HG03097 (cell line): ENCODE data around the gene ASB6.
"Not testable (repeated sequence)": the region's sequence is repeated elsewhere in the genome, so short reads cannot be mapped to it uniquely, and the experiment has no call there.

Experiments
- ATAC-seq: cut with Tn5 transposase; IDR thresholded peaks from one replicate; pipeline ENCODE4 v1.9.1; 2021; ENCODE audit not compliant: unreplicated experiment, low FRiP score

ASB6 gene

DNA sequence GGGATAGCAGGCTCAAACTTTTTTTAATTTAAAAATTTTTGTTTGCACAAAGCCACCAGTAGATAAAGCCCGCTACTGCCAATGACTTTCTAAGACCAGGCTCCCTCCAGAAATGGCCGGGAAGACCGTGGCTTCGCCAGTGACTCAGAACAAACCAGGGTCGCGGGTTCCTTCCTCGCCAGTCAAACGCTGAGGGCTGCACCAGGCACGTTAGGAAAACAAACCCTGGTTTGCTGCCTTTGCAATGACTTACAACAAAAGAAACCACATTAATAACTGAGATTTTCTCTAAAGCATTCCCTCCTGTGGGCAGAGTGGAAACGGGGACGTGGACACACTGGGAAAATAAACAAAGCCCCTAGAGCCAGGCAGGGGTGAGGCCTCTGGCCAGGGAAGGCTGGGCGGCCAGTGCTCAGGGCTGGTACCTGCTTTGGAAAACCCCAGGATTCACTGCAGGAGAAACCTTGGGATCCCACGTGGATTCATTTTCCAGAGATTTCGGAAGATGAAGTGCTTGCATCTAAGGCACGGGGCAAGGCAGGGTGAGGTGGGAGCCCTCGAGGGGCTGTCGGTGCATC lies 27.3 kb upstream of the ASB6 start:
- ATAC-seq: no peak

DNA sequence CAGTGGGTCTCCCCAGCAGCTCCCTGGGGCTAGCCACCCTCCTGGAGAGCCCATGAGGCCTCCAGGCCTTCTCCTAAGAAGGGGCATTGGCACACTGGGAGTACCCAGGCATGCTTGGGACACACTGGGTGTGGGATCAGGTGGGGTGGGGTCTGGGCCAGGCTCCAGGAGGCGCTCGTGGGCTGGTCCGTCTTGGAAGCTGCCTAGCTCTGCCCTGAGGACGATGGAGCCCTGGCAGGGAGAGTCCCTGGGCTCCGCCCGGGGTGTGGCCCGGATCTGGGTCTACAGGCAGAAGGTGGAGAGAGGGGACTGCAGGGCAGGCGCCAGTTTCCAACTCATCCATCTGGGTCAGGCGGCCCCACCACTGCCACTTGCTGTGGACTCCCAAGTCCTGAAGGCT lies 25.9 kb upstream of the ASB6 start:
- no peak for ATAC-seq

DNA sequence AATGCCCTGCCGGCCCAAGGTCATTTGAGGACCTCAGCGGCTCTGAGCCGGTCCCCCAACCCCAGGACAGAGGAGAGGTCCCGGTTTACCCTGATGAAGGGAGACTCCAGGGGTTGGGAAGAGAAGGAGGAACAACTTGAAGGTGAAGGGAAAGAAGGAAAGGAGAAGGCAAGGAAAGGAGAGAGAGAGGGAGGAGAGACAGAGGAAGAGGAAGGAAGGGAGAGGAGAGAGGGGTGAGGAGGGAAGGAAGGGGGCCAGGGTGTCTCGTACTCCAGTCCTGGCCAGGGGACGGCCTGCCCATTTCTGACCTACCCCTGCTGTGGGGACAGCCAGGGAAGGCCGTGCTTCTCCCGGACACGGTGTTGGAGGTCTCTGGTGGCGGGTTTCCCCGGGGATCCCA lies 25.4 kb upstream of the ASB6 start:
- ATAC-seq: no peak

DNA sequence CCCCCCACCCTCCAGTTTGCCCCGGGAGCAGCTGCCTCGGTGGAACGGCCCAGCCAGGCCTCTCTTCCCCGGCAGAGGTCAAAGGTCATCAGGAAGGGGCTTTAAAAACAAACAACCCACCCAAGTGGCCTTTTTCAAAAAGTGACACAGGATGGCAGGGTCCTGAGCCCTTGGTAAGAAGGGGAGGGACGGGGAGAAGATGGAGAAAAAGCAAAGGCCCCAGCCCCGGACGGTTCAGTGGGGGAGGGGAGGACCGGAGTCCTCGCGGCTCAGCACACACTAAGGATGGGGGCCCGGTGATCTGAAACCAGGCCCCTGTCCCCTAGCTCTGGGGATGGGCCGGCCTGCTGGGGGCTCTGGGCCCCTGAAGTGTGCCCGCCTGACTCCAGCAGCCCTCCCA lies 24.6 kb upstream of the ASB6 start:
- no peak for ATAC-seq

DNA sequence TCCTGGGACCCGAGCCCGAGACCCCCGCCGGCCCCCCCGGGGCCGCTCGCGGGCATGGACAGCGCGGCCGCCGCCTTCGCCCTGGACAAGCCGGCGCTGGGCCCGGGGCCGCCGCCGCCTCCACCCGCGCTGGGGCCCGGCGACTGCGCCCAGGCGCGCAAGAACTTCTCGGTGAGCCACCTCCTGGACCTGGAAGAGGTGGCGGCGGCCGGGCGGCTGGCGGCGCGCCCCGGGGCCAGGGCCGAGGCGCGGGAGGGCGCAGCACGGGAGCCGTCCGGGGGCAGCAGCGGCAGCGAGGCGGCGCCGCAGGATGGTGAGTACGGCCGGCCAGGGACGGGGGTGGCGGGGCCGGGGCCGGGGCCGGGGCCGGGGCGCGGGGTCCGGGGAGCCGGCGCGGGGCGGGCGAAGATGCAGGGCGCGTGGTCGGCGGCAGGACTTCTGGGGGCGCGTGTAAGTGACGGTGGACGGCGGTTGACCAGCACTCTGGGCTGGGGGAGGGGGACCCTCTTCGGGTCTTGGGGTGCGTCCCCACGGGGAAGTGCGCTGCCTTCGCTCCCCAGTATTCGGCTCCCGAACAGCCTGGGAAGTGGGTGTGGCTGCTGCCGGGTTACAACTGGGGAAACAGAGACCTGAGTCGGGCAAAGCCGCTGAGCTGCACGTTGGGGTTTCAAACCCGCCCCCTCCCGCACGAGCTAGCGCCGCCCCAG lies 24.0 kb upstream of the ASB6 start:
- no peak for ATAC-seq

DNA sequence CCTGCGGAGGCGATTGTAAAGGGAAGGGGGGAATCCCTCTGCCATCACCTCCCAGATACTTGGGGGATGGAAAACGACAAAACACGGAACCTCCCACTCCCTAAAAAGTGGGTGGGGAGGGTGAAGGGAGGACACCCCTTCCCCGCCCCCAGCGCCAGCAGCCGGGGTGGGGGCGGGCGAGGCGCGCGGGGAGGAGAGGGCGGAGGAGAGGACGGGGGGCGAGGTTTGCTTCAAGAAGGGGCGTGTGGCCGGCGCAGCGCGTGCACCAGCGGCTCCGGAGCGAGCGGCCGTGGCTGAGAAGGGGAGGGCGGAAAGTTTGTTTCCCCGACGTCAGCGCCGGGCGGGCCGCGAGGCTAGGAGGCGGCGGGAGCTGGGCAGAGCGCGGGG lies 23.4 kb upstream of the ASB6 start, which contains the start of gene PRRX2:
TSS of gene PRRX2 (plus strand) at position 259 of the 387 bp plus-strand sequence. CDS start 221 bp downstream, outside the sequence.
- no peak for ATAC-seq

DNA sequence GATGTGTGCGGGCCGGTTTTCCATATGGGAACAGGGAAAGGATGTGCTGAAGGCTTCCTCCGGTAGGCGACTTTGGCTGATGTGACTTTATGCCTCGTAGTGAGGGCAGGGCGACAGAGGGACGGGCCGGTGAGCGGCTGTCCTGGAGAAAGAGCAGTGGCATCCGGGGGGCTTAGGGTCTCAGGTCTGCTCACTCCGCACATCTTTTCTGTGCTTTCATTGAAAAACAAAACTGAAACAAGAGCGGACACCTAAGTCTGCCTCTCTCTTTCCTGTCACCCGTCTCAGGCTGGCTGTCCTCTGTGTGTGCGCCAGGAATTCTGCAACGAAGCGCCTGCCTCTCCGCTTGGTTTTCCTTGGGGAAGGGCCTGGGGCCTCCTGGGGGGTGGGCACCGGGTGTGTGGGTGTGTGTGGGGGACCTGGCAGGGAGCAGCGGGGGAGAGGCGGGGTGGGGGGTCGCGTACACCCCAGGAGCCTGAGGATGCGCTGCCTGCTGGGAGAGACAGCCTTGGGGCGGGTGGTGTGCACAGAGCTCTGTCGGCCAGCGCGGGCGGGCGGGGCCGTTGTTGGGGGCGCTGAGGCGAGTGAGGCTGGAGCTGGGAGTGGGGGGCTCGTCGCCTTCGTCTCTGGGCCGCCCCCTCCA lies 22.9 kb upstream of the ASB6 start:
- no peak for ATAC-seq

DNA sequence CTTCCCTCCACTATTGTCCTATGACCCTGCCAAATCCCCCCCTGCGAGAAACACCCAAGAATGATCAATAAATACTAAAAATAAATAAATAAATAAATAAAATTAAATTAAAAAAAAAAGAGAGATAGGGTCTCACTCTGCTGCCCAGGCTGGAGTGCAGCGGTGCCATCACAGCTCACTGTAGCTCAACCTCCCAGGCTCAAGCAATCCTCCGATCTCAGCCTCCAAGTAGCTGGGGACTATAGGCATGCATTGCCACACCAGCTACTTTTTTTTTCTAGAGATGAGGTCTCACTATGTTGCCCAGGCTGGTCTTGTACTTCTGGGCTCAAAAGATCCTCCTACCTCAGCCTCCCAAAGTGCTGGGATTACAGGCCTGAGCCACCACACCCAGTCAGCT lies 20.3 kb upstream of the ASB6 start:
- ATAC-seq: not testable (repeated sequence)

DNA sequence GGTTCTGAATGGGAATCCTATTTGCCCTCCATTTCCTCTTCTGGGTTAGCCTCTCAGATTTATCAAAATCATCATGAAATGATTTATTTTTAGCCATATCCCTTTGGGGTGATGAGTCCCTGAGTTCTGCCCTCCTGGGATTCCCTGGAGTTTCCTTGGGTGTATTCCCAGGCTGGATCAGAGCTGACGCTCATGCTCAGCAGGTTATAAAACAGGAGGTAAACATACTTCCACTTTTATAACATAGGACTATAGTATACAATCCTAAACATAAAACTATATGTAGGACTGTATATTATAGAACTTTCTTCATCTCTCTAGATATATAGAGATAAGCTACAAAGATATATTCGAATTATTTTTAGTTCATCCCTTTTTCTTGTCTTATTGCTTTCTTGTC lies 19.1 kb upstream of the ASB6 start:
- no peak for ATAC-seq

DNA sequence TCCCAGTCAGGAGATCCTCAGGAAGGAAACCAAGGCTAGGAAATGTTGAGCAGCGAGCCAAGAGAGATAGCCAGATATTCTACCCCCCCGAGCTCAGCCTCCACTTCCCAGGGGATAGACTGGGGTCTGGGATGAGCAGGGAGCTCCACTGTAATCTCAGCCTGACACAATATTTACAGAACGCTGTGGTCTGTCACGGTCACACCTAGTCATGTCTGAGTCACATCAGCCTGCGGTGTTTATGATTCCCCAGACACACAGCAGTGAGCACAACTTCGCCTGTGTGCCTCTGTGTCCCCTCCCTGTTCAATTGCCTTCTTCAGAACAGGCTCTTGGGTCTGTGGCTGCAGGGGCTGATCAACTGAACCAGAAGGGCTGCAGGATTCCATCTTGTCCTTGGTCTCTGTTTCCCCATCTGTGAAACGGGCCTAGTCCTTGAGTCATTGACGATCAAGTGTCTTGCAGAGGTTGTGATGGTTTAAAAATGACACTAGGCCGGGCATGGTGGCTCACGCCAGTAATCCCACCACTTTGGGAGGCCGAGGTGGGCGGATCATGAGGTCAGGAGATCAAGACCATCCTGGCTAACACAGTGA lies 14.9 kb upstream of the ASB6 start:
- no peak for ATAC-seq

DNA sequence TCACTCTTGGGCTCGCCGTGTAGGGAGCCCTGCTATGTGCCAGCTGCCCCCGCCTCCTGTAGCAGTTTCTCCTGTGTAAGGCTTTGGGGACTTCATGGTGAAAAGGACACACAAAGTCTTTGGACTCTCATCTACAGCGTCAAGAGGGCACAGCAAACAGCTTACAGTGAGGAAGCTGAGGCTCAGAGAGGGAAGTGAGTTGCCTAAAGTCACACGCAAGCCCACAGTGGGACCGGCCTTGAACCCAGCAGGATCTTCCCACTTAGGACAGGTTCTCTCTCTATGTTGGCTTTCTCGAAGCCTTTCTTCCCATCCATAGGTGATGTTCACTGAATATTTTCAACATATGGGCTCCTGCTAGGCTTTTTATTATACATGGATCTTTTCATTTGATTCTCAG lies 13.7 kb upstream of the ASB6 start:
- ATAC-seq: no peak

DNA sequence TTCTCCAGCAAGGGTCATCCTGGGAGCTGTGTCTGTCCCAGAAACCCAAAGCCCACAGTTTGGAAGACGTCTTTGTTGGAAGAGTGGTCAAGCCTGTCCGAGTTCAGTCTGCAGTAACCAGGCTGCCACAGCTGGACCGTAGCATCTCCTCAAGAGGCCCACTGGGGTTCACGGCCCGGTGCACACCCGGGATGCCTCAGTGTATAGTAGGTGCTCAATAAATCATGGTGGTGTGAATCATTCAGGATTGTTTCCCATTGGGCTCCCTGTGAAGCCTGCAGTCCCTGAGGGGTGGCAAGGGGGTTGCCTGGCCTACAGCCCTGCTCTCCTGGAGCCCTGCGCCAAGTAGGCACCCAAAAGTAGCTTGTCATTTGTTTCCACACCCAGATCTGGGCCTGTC lies 13.2 kb upstream of the ASB6 start:
- no peak for ATAC-seq

DNA sequence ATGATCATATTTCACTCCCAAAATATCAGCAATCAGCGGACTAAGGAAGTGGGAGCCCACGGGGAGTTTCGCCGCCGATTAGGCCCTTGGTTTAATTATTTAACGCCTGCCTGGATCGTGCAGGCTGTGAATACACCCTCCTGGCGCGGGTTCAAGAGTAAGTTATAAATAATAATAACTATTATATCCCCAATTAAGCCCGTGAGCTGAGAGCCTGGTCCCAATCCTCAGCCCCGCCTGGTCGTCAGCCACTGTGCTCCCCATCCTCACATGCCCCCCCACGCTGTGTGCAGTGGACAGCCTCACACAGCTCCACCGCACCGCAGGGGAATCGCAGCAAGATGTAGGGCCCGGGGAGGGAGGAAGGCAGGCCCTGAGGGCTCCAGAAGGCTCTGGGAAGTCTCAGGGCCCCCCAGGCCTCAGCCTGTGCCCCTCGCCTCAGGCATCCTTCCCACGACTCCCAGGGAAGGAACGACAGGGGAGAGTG lies 12.6 kb upstream of the ASB6 start:
- no peak for ATAC-seq

DNA sequence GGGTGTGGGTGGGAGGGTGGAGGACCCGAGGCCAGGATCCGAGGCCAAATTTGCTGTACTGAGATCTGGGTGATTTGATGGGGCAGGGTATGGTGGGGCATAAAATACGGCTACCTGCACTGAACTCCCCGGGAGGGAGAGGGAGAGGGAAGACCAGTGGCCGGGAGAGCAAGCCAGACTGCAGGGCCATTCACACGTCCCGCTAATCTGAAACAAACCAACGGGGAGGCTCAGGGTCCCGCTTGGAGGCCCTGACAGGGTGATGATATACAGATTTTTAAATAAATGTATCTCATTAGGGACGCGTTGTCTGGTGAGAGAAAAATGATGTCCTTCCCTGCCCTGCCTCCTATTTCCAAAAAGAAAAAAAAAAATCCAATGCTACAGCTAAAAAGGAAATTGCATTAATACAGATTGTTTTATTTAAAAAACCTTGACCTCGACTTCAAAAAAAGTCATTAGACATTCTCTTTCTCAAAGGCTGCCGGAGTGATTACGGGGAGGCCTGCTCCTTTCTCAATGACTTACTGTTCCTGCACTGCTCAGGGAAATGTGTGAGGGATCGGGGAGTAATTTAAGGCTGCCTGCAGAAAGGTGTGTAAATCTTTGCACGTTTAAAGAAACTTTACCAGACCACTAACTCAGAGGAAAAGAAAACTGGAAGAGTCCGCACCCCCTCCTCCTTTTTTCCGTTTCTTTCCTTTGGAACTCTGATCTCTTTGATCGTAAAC lies 12.0 kb upstream of the ASB6 start:
- no peak for ATAC-seq

DNA sequence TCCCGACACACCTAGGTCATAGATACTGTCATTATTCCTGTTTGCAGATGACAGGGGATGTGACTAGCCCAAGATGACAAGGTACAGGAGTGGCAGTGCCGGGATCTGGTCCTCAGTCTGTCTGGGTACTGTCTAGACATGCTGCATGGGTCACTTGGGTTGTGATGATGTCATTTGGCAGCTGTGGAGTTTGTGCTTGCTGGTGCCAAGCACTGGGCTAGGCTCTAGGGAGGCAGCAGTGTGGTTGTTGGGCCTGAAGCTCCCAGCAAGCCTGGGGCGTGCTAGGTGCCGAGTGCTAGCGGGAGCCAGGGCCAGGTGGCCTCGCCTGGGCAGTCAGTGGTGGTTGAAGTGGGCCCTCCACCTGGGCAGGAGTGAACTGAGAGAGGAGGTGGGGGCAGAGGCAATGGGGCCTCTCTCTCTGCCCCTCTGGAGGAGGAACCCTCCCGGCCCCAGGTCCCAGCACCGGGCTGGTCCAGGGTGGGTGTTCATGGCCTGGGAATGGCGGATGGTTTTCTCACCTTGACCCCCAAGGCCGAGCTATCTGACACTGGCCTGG lies 8.8 kb upstream of the ASB6 start:
- no peak for ATAC-seq

DNA sequence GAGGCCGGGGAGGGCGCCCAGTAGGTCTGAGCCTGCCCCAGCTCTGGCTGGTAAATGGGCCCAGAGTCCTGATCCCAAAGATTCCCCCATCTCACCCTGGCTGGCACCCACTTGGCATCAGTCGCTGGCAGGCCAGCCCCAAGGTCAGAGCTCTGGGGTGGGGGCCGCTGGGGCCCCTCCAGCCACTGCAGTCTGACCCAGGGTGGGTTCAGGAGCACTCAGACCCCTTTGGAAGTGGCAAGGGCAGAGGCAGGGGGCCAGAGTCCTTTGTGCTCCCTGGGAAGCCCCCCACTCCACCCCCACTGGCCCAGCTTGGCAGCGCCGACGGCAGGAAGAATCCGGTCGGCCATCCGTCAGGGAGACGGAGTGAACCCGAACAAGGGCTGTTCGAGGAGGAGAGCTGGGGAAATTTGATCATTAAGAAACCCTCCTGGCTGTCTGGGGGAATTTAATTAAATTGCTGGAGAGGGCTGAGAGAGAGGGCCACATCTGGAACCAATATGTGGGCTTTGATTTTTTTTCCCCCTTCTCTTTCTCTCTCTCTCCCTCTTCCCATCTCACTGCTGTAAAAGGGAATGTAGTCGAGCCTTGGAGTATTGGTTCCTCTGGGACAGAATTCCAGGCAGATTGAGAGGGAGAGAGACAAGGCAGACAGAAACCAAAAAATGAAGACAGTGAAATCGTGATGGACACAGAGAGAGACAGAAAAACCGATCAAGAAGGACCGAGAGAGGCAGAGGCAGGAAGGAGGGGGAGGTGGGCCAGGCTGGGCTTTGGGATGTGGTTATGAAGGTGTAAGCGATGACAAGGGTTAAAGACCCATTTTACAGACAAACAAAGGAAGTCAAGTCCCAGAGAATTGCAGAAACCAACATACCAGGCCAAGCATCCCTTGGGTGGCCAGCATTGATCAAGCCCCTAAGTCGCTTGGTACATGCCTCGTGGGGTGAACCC lies 8.1 kb upstream of the ASB6 start:
- no peak for ATAC-seq

DNA sequence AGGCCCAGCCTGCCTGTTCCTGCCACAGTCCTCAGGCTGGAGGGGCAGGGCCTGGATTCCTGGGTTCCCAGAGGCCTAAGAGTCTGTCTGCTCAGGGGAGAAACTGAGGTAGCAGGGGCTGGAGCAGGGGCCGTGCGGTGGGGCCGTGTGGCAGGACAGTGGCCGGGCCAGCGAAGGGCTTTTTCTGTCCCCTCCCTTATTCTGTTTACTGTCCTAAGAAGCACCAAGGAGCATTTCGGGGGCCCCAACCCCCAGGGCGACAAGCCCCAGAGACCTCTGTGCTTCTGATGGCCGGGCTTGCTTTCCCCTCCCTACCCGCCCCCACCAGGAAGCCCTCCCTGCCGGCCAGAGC lies 6.8 kb upstream of the ASB6 start:
- ATAC-seq: no peak

DNA sequence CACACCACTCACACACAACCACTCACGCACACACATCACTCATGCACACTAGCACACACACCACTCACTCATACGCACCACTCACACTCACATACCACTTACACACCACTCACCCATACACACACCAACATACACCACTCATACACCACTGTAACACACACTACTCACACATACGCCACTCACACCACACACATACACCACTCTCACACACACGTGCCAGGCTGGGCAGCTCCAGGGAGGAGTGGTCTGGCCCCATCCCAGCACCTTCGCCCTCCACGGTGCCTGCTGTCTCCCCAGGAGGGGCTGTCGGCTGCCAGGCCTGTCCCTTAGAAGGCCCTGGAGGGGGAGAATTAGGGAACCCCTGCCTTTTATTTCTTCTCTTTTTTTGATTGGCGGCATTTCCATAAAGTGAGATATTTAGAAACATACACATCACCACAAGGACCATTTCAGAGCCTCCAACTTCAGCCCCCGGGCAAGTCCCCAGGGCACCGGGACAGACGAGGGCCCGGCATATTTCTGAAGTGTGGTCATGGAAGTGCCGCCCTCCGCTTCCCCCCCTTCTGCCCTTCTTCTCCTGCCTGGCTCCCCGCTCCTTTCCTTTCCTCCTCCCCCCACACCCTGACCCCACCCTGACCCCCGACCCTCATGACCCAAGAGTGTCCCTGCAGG lies 6.3 kb upstream of the ASB6 start:
- no peak for ATAC-seq

DNA sequence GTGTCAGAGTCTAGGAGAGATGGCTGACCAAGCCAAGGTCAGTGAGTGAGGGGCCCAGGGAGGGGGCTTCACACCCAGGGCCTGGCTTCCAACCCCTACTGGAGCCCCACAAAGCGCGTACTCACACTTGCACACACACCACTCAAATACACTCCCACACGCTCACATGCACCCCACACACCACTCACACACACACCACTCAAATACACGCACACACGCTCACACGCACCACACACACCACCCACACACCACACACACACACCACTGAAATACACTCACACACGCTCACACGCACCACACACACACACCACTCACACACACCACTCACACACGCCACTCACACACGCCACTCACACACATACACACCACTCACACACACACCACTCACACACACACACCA lies 5.7 kb upstream of the ASB6 start:
- no peak for ATAC-seq
